HCT116 (cell line): ENCODE data around the gene TLX1.

Experiments used
- ATF3 ChIP-seq: IDR thresholded peaks from 2 replicates; pipeline ENCODE4 v1.6.1; 2012
- CEBPB ChIP-seq: IDR thresholded peaks from 2 replicates; pipeline ENCODE4 v1.6.1; 2012; ENCODE audit warnings: low read depth
- CTCF ChIP-seq, 3 experiments: fragments of 200-600 bp in 1 of 3; sonication (generic) in 1 of 3; IDR thresholded peaks in 2 of 3; conservative IDR thresholded peaks in 1 of 3; 2 replicates each; pipeline ENCODE4 v1.5.1; 2012 to 2017; ENCODE audit warnings: low read depth in 2 of 3, low read length in 2 of 3, antibody characterized with exemption in 1 of 3, borderline replicate concordance in 1 of 3, control low read depth in 1 of 3, mild to moderate bottlenecking in 1 of 3, mixed read lengths in 1 of 3, mixed run types in 1 of 3, moderate library complexity in 1 of 3; ENCODE audit not compliant: insufficient read depth in 1 of 3
- ELF1 ChIP-seq: IDR thresholded peaks from 2 replicates; pipeline ENCODE4 v1.6.1; 2012; ENCODE audit warnings: low read depth, borderline replicate concordance
- EZH2 ChIP-seq: fragments of 200-600 bp; sonication (generic); IDR thresholded peaks from 2 replicates; pipeline ENCODE4 v1.6.1; 2017; ENCODE audit warnings: antibody characterized with exemption, mixed run types
- EZH2phosphoT487 ChIP-seq: fragments of 200-600 bp; IDR thresholded peaks from 2 replicates; pipeline ENCODE4 v1.6.1; 2018; ENCODE audit warnings: antibody characterized with exemption, borderline replicate concordance
- JUND ChIP-seq: IDR thresholded peaks from 2 replicates; pipeline ENCODE4 v1.6.1; 2012
- MAX ChIP-seq: IDR thresholded peaks from 2 replicates; pipeline ENCODE4 v1.6.1; 2012
- POLR2A ChIP-seq: IDR thresholded peaks from 2 replicates; pipeline ENCODE4 v1.7.0; 2011; ENCODE audit warnings: borderline replicate concordance; ENCODE audit not compliant: insufficient read depth, insufficient read length; ENCODE audit errors: extremely low read depth
- POLR2AphosphoS5 ChIP-seq: IDR thresholded peaks from 2 replicates; pipeline ENCODE4 v1.6.1; 2011; ENCODE audit warnings: mild to moderate bottlenecking, low read depth, low read length, moderate library complexity
- REST ChIP-seq: IDR thresholded peaks from 2 replicates; pipeline ENCODE4 v1.6.1; 2012; ENCODE audit warnings: low read depth
- SIN3A ChIP-seq: IDR thresholded peaks from 2 replicates; pipeline ENCODE4 v1.6.1; 2012; ENCODE audit warnings: low read depth
- SP1 ChIP-seq: IDR thresholded peaks from 2 replicates; pipeline ENCODE4 v1.6.1; 2012; ENCODE audit warnings: low read depth
- YY1 ChIP-seq: IDR thresholded peaks from 2 replicates; pipeline ENCODE4 v1.6.1; 2011; ENCODE audit warnings: low read length, low read depth, moderate library complexity, mild to moderate bottlenecking; ENCODE audit not compliant: insufficient replicate concordance; ENCODE audit errors: extremely low read depth

- TF ChIP-seq CTCF (IDR thresholded peaks at IDR 0.05 in 2 of 3, conservative IDR thresholded peaks at IDR 0.05 in 1 of 3; ENCODE audit: borderline replicate concordance in 1 of 3, insufficient read depth in 1 of 3, low read depth in 2 of 3, low read length in 2 of 3) (no peak), POLR2A (no peak), POLR2AphosphoS5 (no peak), SP1 (no peak), ELF1 (no peak), JUND (no peak), EZH2phosphoT487 (no peak), EZH2 (no peak), CEBPB (no peak), MAX (no peak), REST (no peak), YY1 (no peak), SIN3A (no peak), ATF3 (no peak)
Measured at GRCh38 chr10:101134299-101135127, 3.4 kb downstream of the TLX1 start.
